ENCODE data around the gene SYNE2. TPM values are rescaled to one million over a fixed set of nuclear protein-coding genes. Genes with fewer than 3 reads are reported as not detected.

Gene SYNE2
- total RNA-seq, 1 experiment from 2014 or later, result 71.1 TPM

DNA sequence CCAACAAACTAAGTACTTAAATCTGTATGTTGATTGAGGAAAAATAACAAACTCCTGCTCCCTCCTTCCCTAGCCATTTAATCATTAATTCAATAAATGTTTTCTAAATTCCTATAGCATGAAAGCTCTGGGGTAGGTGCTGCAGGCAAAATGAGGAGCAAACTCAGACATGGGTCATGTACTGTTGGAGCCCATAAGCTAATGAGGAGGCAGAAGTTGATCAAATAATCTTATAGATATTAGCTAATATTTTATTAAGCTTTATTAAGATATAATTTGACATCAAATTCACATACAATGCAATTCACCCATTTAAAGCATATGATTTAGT is 70.6 kb downstream of the SYNE2 start:
- ChIA-PET POLR2A (no interaction called here), CTCF (interaction anchor here (0.6 kb wide), 1 partner anchor 649 kb away, joined by 3 read pairs; no protein-coding TSS in a partner anchor)
- no peak overlapping the region for H3K27ac Mint-ChIP-seq

More for the DNA sequence above, 70.6 kb downstream of the SYNE2 start:
- ATAC-seq (no peak), DNase-seq (ENCODE audit: low spot score) (no peak)
- TF ChIP-seq ZNF423 (CRISPR knock-in tag; IDR thresholded peaks at IDR 0.05) (no peak), TP53 (CRISPR knock-in tag; IDR thresholded peaks at IDR 0.05) (no peak), JAZF1 (CRISPR knock-in tag; IDR thresholded peaks at IDR 0.05) (no peak), ZNF396 (CRISPR knock-in tag; IDR thresholded peaks at IDR 0.05; ENCODE audit: borderline replicate concordance) (no peak), ZNF121 (CRISPR knock-in tag; IDR thresholded peaks at IDR 0.05) (no peak), JUN (CRISPR knock-in tag; IDR thresholded peaks at IDR 0.05) (no peak), ZBTB21 (CRISPR knock-in tag; IDR thresholded peaks at IDR 0.05; ENCODE audit: borderline replicate concordance) (no peak)
- TF ChIP-seq, protein P1, sequence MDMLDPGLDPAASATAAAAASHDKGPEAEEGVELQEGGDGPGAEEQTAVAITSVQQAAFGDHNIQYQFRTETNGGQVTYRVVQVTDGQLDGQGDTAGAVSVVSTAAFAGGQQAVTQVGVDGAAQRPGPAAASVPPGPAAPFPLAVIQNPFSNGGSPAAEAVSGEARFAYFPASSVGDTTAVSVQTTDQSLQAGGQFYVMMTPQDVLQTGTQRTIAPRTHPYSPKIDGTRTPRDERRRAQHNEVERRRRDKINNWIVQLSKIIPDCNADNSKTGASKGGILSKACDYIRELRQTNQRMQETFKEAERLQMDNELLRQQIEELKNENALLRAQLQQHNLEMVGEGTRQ (CRISPR knock-in tag; IDR thresholded peaks at IDR 0.05), result no peak
- TF ChIP-seq, protein P2, sequence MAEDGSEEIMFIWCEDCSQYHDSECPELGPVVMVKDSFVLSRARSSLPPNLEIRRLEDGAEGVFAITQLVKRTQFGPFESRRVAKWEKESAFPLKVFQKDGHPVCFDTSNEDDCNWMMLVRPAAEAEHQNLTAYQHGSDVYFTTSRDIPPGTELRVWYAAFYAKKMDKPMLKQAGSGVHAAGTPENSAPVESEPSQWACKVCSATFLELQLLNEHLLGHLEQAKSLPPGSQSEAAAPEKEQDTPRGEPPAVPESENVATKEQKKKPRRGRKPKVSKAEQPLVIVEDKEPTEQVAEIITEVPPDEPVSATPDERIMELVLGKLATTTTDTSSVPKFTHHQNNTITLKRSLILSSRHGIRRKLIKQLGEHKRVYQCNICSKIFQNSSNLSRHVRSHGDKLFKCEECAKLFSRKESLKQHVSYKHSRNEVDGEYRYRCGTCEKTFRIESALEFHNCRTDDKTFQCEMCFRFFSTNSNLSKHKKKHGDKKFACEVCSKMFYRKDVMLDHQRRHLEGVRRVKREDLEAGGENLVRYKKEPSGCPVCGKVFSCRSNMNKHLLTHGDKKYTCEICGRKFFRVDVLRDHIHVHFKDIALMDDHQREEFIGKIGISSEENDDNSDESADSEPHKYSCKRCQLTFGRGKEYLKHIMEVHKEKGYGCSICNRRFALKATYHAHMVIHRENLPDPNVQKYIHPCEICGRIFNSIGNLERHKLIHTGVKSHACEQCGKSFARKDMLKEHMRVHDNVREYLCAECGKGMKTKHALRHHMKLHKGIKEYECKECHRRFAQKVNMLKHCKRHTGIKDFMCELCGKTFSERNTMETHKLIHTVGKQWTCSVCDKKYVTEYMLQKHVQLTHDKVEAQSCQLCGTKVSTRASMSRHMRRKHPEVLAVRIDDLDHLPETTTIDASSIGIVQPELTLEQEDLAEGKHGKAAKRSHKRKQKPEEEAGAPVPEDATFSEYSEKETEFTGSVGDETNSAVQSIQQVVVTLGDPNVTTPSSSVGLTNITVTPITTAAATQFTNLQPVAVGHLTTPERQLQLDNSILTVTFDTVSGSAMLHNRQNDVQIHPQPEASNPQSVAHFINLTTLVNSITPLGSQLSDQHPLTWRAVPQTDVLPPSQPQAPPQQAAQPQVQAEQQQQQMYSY (CRISPR knock-in tag; IDR thresholded peaks at IDR 0.05), result no peak
- TF ChIP-seq, protein P3, sequence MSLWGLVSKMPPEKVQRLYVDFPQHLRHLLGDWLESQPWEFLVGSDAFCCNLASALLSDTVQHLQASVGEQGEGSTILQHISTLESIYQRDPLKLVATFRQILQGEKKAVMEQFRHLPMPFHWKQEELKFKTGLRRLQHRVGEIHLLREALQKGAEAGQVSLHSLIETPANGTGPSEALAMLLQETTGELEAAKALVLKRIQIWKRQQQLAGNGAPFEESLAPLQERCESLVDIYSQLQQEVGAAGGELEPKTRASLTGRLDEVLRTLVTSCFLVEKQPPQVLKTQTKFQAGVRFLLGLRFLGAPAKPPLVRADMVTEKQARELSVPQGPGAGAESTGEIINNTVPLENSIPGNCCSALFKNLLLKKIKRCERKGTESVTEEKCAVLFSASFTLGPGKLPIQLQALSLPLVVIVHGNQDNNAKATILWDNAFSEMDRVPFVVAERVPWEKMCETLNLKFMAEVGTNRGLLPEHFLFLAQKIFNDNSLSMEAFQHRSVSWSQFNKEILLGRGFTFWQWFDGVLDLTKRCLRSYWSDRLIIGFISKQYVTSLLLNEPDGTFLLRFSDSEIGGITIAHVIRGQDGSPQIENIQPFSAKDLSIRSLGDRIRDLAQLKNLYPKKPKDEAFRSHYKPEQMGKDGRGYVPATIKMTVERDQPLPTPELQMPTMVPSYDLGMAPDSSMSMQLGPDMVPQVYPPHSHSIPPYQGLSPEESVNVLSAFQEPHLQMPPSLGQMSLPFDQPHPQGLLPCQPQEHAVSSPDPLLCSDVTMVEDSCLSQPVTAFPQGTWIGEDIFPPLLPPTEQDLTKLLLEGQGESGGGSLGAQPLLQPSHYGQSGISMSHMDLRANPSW (CRISPR knock-in tag; conservative IDR thresholded peaks at IDR 0.05; ENCODE audit: low read depth), result no peak
- TF ChIP-seq, protein P4, sequence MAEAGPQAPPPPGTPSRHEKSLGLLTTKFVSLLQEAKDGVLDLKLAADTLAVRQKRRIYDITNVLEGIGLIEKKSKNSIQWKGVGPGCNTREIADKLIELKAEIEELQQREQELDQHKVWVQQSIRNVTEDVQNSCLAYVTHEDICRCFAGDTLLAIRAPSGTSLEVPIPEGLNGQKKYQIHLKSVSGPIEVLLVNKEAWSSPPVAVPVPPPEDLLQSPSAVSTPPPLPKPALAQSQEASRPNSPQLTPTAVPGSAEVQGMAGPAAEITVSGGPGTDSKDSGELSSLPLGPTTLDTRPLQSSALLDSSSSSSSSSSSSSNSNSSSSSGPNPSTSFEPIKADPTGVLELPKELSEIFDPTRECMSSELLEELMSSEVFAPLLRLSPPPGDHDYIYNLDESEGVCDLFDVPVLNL (CRISPR knock-in tag; IDR thresholded peaks at IDR 0.05; ENCODE audit: borderline replicate concordance, low read depth), result no peak
- TF ChIP-seq, protein P5, sequence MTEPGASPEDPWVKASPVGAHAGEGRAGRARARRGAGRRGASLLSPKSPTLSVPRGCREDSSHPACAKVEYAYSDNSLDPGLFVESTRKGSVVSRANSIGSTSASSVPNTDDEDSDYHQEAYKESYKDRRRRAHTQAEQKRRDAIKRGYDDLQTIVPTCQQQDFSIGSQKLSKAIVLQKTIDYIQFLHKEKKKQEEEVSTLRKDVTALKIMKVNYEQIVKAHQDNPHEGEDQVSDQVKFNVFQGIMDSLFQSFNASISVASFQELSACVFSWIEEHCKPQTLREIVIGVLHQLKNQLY (CRISPR knock-in tag; IDR thresholded peaks at IDR 0.05), result no peak
- TF ChIP-seq, protein P6, sequence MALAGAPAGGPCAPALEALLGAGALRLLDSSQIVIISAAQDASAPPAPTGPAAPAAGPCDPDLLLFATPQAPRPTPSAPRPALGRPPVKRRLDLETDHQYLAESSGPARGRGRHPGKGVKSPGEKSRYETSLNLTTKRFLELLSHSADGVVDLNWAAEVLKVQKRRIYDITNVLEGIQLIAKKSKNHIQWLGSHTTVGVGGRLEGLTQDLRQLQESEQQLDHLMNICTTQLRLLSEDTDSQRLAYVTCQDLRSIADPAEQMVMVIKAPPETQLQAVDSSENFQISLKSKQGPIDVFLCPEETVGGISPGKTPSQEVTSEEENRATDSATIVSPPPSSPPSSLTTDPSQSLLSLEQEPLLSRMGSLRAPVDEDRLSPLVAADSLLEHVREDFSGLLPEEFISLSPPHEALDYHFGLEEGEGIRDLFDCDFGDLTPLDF (CRISPR knock-in tag; IDR thresholded peaks at IDR 0.05), result no peak
- TF ChIP-seq, protein P7, sequence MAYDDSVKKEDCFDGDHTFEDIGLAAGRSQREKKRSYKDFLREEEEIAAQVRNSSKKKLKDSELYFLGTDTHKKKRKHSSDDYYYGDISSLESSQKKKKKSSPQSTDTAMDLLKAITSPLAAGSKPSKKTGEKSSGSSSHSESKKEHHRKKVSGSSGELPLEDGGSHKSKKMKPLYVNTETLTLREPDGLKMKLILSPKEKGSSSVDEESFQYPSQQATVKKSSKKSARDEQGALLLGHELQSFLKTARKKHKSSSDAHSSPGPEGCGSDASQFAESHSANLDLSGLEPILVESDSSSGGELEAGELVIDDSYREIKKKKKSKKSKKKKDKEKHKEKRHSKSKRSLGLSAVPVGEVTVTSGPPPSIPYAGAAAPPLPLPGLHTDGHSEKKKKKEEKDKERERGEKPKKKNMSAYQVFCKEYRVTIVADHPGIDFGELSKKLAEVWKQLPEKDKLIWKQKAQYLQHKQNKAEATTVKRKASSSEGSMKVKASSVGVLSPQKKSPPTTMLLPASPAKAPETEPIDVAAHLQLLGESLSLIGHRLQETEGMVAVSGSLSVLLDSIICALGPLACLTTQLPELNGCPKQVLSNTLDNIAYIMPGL (CRISPR knock-in tag; IDR thresholded peaks at IDR 0.05), result no peak
- TF ChIP-seq, protein P8, sequence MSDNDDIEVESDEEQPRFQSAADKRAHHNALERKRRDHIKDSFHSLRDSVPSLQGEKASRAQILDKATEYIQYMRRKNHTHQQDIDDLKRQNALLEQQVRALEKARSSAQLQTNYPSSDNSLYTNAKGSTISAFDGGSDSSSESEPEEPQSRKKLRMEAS (CRISPR knock-in tag; IDR thresholded peaks at IDR 0.05), result no peak
- H3K4me1 Mint-ChIP-seq, result peaks cover 17% of the 10 kb centered on the region
- no peak overlapping the region for H3K4me3 Mint-ChIP-seq
- peaks cover 6% of the 10 kb centered on the region for H3K9me3 Mint-ChIP-seq
- peaks cover 11% of the 10 kb centered on the region for H3K36me3 Mint-ChIP-seq
- H3K27me3 Mint-ChIP-seq (ENCODE audit: low read depth), result no peaks in the 10 kb centered on the region
